Cardiac fibroblast (primary cell): Measurements from ENCODE around the gene NLGN1.

Experiments used
- DNase-seq, 2 donors: peaks; one replicate each; pipeline versions ENCODE4 v3.0.0 to v3.0.0-alpha.2; 2010; ENCODE audit warnings: low read depth in 2 of 2
- H3K4me3 ChIP-seq, 2 donors: replicated peaks in 1 of 2; 1 replicate in 1 of 2; 2 replicates in 1 of 2; pipeline ENCODE4 v1.5.1; 2011; ENCODE audit warnings: low read depth in 2 of 2, low read length in 2 of 2, mild to moderate bottlenecking in 2 of 2, moderate library complexity in 1 of 2
- TF ChIP-seq, protein P1 (sequence below): IDR thresholded peaks from one replicate; pipeline ENCODE4 v1.5.1; 2011; ENCODE audit warnings: low read depth, mild to moderate bottlenecking, low read length, inconsistent platforms

NLGN1 gene

DNA sequence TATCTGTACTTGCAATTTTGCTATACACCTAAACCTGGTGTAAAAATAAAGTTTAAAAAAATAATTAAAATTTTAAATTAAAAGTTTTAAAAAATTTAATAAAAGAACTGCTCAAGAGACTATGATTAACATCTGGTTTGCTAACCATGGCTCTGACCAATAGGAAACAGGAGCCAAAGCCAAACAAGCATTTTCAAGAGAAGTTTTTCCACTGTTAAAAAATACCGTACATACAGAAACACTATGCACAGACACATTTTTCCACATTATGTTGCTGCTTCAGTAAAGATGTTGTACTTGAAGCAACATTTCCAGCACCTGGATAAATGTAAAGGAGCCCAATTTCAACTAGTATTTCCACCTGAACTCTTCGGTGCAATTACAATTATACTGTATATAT, 917.7 kb downstream of the NLGN1 start:
- TF ChIP-seq, protein P1, sequence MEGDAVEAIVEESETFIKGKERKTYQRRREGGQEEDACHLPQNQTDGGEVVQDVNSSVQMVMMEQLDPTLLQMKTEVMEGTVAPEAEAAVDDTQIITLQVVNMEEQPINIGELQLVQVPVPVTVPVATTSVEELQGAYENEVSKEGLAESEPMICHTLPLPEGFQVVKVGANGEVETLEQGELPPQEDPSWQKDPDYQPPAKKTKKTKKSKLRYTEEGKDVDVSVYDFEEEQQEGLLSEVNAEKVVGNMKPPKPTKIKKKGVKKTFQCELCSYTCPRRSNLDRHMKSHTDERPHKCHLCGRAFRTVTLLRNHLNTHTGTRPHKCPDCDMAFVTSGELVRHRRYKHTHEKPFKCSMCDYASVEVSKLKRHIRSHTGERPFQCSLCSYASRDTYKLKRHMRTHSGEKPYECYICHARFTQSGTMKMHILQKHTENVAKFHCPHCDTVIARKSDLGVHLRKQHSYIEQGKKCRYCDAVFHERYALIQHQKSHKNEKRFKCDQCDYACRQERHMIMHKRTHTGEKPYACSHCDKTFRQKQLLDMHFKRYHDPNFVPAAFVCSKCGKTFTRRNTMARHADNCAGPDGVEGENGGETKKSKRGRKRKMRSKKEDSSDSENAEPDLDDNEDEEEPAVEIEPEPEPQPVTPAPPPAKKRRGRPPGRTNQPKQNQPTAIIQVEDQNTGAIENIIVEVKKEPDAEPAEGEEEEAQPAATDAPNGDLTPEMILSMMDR = no peak
- no peak overlapping the region for H3K4me3 ChIP-seq
- no peak for DNase-seq

DNA sequence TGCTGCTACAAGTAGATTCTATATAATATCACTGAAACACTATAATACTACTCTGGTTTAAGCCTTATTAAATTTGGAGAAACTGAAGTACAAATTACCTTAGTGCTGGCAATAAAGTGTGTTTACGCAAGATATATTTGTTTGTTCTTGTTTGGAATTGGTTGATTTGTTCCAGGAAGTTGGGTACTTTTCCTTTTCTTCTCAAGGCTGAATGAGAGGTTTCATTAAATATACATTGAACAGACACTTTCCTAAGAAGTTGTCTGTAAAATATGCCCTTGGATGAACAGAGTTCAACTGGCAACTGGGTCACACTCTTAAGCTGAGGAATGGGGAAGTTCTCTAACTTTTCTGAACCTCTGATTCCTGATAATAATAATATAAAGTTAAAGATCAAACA, 919.5 kb downstream of the NLGN1 start:
- TF ChIP-seq, protein P1 = no peak
- no peak for DNase-seq
- H3K4me3 ChIP-seq = no peak overlapping the region

DNA sequence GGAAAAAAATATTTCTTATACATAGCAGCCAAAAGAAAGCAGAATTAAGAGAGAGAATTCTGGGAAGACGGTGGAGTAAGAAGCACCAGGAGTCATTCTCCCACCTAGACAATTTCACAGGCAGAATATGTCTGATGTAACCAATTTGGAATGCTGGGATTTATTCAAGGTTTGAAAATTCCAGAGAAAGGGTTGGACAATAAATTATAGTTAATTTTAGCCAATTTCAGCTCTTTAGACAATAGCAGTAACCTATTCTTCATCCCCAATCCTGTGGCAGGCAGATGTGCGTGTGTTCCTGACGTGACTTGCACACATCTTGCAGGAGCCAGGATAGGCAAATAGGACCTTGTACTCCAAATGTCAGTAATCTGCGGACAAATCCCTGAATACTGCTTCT, 920.6 kb downstream of the NLGN1 start:
- H3K4me3 ChIP-seq = no peak overlapping the region
- TF ChIP-seq, protein P1 = no peak
- DNase-seq = no peak

- H3K4me3 ChIP-seq = no peak overlapping the region
- no peak for DNase-seq
- TF ChIP-seq, protein P1 = no peak
Measured at GRCh38 chr3:174321548-174321947, 924.0 kb downstream of the NLGN1 start.

GRCh38 chr3:174322789-174323188, 925.2 kb downstream of the NLGN1 start:
- no peak for DNase-seq
- no peak overlapping the region for H3K4me3 ChIP-seq
- TF ChIP-seq, protein P1 = no peak

GRCh38 chr3:174325171-174325570, 927.6 kb downstream of the NLGN1 start:
- TF ChIP-seq, protein P1 = no peak
- H3K4me3 ChIP-seq = no peak overlapping the region
- no peak for DNase-seq
